ENCODE results near the gene PROSER3. TPM values are rescaled to one million over a fixed set of nuclear protein-coding genes. Genes with fewer than 3 reads are reported as not detected.

The PROSER3 gene
- total RNA-seq, 1 donor from 2014 or later, result 46.6 TPM

DNA sequence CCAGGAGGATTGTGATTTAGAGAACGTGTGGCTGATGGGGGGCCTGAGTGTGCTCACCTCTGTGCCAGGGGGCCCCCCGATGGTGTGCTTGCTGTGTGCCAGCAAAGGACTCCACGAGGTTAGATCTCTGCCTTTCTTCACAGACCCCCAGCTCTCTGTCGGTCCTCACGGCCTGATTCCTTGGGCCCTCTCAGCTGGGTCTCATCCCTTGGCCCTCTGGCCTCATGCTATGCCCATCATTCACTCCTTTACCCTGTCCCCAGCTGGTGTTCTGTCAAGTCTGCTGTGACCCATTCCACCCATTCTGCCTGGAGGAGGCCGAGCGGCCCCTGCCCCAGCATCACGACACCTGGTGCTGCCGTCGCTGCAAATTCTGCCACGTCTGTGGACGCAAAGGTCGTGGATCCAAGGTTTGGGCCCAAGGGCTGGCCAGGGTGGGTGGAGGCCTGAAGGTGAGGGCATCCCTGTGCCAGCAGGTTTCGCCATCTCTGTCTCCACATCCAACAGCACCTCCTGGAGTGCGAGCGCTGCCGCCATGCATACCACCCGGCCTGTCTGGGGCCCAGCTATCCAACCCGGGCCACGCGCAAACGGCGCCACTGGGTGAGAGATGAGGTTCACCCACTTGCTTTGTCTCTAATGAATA lies 32.6 kb upstream of the PROSER3 start:
- no peak overlapping the region for H3K4me3 Mint-ChIP-seq
- H3K4me1 Mint-ChIP-seq, result no peaks in the 10 kb centered on the region
- no peak overlapping the region for H3K27ac Mint-ChIP-seq
- peaks cover 41% of the 10 kb centered on the region for H3K36me3 Mint-ChIP-seq
- H3K27me3 Mint-ChIP-seq (ENCODE audit: low read depth), result no peaks in the 10 kb centered on the region
- H3K9me3 Mint-ChIP-seq, result no peaks in the 10 kb centered on the region
- DNase-seq (ENCODE audit: low spot score in 2 of 2, unreplicated experiment in 2 of 2), result no peak
- TF ChIP-seq, protein P1, sequence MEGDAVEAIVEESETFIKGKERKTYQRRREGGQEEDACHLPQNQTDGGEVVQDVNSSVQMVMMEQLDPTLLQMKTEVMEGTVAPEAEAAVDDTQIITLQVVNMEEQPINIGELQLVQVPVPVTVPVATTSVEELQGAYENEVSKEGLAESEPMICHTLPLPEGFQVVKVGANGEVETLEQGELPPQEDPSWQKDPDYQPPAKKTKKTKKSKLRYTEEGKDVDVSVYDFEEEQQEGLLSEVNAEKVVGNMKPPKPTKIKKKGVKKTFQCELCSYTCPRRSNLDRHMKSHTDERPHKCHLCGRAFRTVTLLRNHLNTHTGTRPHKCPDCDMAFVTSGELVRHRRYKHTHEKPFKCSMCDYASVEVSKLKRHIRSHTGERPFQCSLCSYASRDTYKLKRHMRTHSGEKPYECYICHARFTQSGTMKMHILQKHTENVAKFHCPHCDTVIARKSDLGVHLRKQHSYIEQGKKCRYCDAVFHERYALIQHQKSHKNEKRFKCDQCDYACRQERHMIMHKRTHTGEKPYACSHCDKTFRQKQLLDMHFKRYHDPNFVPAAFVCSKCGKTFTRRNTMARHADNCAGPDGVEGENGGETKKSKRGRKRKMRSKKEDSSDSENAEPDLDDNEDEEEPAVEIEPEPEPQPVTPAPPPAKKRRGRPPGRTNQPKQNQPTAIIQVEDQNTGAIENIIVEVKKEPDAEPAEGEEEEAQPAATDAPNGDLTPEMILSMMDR (IDR thresholded peaks at IDR 0.05; ENCODE audit: unreplicated experiment), result no peak

DNA sequence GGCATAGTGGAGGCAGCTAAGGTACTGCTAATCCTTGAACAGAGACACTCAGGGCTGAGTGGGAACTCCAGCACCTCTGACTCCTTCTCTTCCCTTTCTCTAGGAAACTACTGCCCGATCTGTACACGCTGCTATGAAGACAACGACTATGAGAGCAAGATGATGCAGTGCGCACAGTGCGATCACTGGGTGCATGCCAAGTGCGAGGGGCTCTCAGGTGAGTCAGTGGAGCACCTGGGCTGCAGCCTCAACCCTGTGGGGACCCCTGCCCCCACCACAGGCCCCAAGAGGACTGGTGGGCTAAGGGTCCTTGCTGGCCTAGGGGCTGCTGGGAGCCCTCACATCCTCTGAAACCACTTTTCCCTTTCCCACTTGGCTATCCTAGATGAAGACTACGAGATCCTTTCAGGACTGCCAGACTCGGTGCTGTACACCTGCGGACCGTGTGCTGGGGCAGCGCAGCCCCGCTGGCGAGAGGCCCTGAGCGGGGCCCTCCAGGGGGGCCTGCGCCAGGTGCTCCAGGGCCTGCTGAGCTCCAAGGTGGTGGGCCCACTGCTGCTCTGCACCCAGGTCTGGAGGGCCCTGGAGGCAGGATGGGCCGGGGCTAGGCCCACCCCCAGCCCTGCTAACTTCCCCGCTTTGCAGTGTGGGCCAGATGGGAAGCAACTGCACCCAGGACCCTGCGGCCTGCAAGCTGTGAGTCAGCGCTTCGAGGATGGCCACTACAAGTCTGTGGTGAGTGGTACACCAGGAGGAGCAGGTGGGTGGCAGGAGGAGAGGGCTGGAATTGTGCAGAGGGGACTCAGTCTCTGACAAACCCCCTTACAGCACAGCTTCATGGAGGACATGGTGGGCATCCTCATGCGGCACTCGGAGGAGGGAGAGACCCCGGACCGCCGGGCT lies 30.7 kb upstream of the PROSER3 start:
- no peak for DNase-seq (ENCODE audit: low spot score in 2 of 2, unreplicated experiment in 2 of 2)

DNA sequence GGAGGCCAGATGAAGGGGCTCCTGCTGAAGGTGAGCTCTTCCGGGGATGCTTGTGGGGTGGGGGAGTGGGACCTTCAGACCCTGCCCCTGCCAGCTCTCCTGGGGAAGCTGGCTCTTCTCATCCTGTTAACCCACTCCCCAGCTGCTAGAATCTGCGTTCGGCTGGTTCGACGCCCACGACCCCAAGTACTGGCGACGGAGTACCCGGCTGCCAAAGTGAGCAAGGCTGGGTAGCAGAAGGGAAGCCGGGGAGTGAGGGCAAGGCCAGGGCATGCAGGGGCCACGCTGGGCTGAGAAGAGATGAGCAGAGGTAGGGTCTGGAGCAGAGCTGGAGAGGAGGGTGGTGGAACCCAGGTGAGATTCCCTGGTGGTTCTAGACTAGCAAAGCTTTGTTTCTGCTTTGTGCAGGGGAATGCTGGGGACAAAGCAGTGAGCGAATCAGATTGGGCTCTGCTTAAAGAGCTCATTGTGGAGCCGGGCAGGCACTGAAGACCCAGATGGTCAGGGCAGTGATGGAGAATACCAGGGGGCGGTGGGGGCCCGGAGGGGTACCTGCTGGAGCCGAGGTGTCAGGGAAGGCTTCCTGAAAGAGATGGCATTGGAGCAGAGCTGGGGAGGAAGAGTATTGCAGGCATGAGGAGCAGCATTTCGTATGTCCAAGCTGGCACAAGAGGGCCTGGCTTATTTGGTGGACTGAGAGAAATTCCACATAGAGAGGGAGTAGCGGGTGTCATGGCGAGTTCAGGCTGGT lies 29.8 kb upstream of the PROSER3 start:
- no peak for DNase-seq (ENCODE audit: low spot score in 2 of 2, unreplicated experiment in 2 of 2)
- TF ChIP-seq, protein P1 (IDR thresholded peaks at IDR 0.05; ENCODE audit: unreplicated experiment), result no peak
- no peak overlapping the region for H3K4me3 Mint-ChIP-seq
- no peaks in the 10 kb centered on the region for H3K27me3 Mint-ChIP-seq (ENCODE audit: low read depth)
- H3K36me3 Mint-ChIP-seq, result peaks cover 47% of the 10 kb centered on the region
- no peaks in the 10 kb centered on the region for H3K9me3 Mint-ChIP-seq
- no peak overlapping the region for H3K27ac Mint-ChIP-seq
- H3K4me1 Mint-ChIP-seq, result no peaks in the 10 kb centered on the region

More for the DNA sequence above, 30.7 kb upstream of the PROSER3 start:
- Mint-ChIP-seq H3K27ac (no peak overlapping the region), H3K36me3 (peaks cover 51% of the 10 kb centered on the region), H3K4me1 (no peaks in the 10 kb centered on the region), H3K9me3 (no peaks in the 10 kb centered on the region), H3K27me3 (ENCODE audit: low read depth) (no peaks in the 10 kb centered on the region), H3K4me3 (no peak overlapping the region)
- TF ChIP-seq, protein P1 (IDR thresholded peaks at IDR 0.05; ENCODE audit: unreplicated experiment), result no peak

DNA sequence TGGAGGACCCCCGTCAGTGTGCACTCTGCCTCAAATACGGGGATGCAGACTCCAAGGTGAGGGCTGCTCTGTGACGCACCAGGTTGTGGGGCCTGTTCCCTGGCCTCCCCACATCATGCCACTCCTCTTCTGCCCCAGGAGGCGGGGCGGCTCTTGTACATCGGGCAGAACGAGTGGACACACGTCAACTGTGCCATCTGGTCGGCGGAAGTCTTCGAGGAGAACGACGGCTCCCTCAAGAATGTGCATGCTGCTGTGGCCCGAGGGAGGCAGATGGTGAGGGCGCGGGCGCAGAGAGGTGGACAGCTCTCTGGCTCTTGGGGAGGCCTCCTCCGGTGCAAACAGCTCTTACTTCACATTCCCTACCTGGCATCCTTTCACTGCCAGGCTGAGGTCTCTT lies 29.0 kb upstream of the PROSER3 start:
- H3K27ac Mint-ChIP-seq, result no peak overlapping the region
- DNase-seq (ENCODE audit: low spot score in 2 of 2, unreplicated experiment in 2 of 2), result no peak
- no peaks in the 10 kb centered on the region for H3K9me3 Mint-ChIP-seq

DNA sequence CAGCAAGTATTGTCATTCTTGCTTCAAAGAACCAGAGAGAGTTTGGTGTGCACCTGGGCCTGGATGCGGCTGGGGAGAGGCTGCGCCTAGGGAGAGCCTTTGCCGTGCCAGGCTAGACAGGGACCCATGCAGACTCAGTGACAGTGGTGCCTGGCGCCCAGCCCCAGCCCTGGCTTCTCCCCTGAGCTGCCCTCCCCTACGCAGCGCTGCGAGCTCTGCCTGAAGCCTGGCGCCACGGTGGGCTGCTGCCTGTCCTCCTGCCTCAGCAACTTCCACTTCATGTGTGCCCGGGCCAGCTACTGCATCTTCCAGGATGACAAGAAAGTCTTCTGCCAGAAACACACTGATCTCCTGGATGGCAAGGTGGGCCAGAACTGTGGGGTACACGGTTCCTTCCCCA lies 28.2 kb upstream of the PROSER3 start:
- Mint-ChIP-seq H3K4me1 (no peaks in the 10 kb centered on the region), H3K4me3 (no peak overlapping the region), H3K27me3 (ENCODE audit: low read depth) (no peaks in the 10 kb centered on the region), H3K36me3 (peaks cover 55% of the 10 kb centered on the region), H3K9me3 (no peaks in the 10 kb centered on the region), H3K27ac (no peak overlapping the region)
- DNase-seq (ENCODE audit: low spot score in 2 of 2, unreplicated experiment in 2 of 2), result no peak
- TF ChIP-seq, protein P1 (IDR thresholded peaks at IDR 0.05; ENCODE audit: unreplicated experiment), result no peak

More for the DNA sequence above, 29.0 kb upstream of the PROSER3 start:
- TF ChIP-seq, protein P1 (IDR thresholded peaks at IDR 0.05; ENCODE audit: unreplicated experiment), result no peak
- H3K36me3 Mint-ChIP-seq, result peaks cover 50% of the 10 kb centered on the region
- H3K27me3 Mint-ChIP-seq (ENCODE audit: low read depth), result no peaks in the 10 kb centered on the region
- no peaks in the 10 kb centered on the region for H3K4me1 Mint-ChIP-seq
- H3K4me3 Mint-ChIP-seq, result no peak overlapping the region

Data from mesothelial cell of epicardium (in vitro differentiated cells).